Central memory CD4-positive, alpha-beta T cell (primary cell): ENCODE results near the gene RPS4Y2.

ENCODE experiments used
- DNase-seq: peaks from one replicate; pipeline ENCODE4 v3.0.0; 2022
- total RNA-seq, 3 experiments: gene quantifications; one replicate each; lab custom pipeline; 2026; lab: John Stamatoyannopoulos, UW

RPS4Y2 gene
- total RNA-seq: 0 to 0.11 (median 0) reads per million in 3 experiments

DNA sequence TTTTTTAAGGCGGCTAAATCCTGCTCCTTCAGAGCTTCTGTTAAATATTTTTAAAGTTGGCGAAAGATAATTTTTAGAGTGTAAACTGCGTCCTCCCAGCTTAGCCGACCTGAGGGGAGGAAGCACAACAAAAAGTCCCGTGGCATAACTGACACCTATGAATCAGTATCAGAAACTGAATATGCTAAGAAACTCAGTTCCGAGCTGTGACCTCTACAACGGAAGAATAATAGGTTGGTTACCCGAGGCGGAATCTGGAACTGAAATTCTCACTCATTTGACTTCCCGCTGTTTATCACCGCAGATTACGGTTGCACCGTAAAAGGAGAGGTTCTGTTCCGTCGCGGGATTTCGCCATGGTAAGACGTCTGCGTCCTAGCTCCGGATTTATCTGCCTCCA is at the start of gene RPS4Y2:
Gene RPS4Y2 (plus strand): TSS at position 301 of the 400 bp plus-strand sequence. CDS start 56 bp downstream, at position 357.
- no peak for DNase-seq

DNA sequence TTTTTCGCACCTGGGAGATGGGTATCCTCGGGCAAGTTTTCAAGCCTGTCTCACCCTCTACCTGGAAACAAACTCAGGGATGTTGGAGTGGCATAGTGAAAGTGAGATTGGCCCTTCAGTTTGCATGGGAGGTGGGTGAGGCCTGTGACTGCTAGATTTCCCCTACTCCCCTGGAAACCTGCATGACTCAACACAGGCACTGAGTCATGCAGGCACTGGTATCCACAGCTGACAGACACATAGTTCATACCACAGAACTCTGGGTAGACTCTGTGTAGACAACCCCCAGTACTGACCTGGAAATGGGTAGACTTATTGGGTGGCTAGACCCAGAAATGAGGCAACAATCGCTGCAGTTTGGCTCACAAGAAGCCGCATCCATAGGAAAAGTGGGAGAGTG is 41.5 kb upstream of the RPS4Y2 start:
- no peak for DNase-seq

DNA sequence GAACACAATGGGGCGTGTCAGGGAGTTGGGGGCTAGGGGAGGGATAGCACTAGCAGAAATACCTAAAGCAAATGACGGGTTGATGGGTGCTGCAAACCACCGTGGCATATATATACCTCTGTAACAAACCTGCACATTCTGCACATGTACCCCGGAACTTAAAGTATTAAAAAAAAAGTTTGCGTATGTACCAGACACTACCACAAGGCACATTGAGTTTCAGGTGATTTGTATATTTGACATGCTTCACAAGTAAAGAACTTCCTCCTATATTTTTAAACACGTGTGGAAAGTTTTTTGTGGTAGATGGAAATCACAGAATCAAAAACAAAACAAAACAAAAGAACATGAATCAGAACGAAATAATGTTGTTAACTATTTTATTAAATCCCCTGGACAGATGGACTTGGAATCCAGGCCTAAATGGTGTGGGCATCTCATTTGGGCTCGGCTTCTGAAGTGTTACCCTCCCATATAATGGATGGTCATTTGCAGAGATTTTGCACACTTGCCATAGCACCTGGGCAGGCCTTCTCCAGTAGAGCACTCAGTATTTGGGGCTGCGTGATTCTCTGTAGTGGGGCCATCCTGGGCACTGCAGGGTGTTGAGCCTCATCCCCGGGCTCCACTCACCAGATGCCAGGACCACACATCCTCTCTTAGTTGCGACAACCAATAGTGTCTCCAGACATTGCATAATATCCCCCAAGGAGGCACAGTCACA is 29.6 kb upstream of the RPS4Y2 start:
- no peak for DNase-seq

DNA sequence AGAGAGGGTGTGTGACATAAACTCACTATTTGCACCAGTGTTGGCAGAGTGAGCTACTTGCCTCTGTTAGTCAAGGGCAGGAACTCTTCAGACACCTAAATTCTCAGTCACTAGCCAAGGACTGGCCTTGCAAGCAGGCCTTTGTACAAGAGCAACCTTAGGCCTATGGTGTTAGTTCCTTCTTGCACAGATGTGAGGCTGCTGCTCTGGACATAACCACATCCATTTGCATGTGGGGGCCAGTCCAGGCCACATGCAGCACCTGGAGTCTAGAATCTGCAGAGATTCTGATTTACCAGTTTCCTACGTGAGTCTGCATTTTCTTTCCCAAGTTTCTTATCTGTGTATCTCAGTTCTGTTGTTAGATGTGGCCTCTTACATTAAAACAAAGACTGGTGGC is 20.7 kb upstream of the RPS4Y2 start:
- DNase-seq: no peak

DNA sequence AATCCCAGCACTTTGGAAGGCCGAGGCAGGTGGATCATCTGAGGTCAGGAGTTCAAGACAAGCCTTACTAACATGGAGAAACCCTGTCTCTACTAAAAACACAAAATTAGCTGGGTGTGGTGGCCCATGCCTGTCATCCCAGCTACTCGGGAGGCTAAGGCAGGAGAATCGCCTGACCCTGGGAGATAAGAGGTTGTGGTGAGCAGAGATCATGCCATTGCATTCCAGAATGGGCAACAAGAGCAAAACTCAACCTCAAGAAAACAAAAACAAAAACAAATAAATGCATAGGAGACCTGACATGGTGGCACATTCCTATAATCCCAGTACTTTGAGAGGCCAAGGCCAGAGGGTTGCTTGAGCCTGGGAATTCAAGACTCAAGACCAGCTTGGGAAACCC is 16.1 kb upstream of the RPS4Y2 start:
- DNase-seq: no peak

DNA sequence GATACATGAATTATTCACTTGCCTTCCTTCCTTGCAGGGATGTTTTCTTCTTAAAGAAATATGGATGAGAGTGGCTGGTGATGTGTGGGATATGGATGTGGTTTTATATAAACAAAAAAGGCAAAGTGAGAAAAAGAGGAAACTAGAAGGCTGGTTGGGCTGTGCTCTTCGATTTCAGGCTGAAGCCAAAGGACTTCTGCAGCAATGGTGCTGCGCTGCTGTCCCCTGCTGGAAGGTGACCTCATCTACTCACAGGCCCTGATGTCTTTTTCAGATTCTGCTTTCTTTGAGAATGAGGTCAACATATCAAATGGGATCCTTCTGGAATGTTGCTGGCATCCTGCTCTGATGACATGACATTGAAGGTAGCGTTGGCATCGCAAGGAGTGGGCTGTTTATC is 15.3 kb upstream of the RPS4Y2 start:
- no peak for DNase-seq

DNA sequence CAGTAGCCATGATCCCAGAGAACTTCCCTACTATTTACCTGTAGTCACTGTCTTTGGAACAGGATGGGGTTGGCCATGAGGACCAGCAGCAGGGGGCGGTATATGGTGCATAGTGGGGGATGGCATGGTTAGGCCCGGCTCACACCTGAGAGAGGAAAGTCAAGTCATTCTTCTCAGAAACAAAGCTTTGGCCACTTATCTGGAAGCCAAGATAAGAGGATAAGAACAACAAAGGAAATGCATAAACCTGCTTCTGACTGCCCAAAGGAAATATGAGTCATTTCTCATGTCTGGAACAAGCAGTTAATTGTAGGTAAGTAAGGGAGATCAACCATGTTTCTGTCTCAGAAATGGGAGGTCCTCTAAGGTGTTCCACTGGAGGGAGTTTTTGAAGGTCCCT is 10.8 kb upstream of the RPS4Y2 start:
- no peak for DNase-seq

DNA sequence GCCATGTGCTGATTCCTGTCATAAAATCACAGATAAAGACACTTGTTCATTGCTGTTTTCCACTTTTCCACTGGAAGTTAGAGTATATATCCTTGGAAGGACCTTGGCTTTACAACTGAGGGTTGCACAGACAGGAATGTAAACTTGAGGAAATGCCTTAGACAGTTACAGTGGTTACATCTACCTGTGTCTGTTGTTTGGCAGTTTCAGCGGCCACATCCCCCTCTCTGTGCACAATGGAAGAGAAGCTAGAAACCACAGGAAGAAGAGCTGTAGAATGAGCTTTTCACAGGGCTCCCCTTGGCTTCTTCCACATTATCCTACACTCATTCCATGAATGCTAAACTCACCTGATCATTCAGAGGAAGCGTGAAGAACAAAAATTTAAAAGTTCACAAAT is 9.0 kb upstream of the RPS4Y2 start:
- no peak for DNase-seq

DNA sequence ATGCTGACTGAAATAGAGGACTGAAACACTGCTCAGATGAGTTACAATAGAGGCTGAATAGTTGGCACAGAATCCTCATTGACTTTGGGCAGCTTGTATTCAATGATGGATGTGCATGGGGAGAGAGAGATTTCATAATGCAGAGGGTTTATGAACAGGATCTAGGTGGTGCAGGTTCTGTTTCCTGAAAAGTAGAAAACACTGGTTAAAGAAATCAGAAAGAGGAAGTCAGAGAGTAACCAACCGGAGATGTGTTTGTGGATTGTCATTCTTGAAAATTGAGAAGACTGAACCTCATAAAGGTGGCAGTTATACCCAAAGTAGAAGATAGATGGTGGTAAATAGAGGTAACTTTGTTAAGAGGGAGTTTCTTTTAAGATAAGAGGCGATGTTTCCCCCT is 8.0 kb downstream of the RPS4Y2 start:
- DNase-seq: no peak

DNA sequence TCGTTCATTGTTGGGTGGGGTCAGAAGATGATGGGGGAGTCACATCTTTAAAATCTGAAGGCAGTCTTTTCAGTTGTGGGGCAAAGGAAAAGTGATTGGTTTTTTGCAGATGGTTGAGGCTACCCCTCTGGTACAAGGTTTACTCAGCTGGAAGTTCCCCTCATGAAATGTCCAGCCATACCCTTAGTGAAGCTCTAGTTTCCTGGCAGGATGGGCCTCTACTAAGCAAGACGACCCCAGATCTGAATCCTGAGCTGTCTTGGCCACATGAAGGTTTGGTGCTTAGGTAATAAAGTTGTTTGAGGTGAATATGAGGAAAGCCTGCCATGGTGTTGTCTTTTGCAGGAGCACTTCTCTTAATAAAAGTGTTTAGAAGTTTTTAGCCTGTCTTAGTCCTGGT is 9.2 kb downstream of the RPS4Y2 start:
- DNase-seq: no peak

DNA sequence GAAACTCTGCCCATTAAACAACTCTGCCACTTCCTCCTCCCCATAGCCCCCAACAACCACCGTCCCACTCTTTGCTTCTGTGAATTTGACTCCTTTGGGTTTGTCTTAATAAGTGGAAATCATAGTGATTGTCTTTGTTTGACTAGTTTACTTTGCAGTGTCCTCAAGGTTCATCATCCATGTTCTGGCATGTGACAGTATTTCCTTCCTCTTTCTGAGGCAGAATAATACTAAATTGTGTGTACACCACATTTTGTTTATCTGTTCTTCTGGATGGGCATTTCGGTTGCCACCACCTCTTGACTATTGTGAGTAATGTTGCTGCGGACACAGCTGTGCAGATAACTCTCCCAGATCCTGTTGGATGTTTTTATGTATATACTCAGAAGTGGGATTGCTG is 14.8 kb downstream of the RPS4Y2 start:
- DNase-seq: no peak

DNA sequence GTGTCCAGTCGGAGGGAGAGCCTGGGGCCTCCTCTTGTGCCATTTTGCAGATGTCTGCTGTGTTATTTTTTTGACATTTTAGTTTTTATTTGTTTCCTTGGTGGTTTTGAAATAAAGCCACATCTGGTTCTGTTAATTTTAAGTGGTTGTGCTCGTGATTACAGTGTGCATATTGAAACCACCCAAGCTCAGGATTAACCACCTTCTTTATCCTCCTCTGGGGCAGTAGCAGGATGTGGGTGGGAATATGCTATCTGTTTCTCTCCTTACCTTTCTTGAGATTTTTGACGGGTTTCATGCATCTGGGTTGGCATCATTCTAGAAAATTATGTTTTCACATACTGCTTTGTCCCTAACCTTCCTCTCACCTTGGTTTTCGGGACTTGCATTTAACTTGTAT is 20.2 kb downstream of the RPS4Y2 start:
- DNase-seq: no peak

DNA sequence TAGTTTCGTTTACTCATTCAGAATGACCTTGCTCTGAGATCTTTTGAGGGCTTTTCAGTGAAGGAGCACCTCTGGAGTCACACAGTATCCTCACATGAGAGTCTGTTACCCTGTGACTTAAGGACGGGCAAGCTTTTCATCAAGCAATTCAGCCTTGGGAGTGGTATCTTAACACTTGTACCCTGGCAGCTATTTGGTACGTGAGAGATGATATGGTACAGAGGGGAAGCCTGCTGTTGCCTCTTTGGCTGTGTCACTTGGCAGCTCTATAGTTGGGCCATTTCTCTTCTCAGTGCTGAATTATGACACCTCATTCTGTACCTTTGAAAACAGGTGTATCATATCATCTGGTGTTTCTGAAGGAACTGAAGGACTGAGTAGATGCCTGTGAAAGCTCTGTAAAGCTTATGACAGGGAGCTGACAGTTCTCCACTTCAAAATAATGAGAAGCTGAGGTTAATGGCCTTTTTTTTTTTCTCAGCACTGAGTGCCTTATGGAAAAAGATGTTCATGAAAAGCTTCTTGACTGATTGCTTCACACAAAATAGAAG is 24.3 kb downstream of the RPS4Y2 start:
- no peak for DNase-seq

DNA sequence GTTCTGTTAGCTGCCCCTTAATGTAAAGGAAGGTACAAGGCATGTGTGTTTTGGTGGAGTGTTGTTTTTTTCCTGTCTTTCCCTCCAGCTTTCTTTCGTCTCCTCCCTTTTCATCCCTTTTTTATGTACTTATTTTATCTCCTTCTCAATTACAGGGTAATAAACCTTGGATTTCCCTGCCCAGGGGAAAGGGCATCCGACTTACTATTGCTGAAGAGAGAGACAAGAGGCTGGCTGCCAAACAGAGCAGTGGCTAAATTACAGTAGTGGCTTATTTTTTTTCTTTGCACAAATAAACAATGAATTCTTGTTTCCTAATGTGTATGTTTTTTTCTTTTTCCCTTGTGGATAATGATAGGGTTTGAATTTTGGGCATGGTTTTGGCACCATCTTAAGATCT is 24.9 kb downstream of the RPS4Y2 start:
- no peak for DNase-seq

DNA sequence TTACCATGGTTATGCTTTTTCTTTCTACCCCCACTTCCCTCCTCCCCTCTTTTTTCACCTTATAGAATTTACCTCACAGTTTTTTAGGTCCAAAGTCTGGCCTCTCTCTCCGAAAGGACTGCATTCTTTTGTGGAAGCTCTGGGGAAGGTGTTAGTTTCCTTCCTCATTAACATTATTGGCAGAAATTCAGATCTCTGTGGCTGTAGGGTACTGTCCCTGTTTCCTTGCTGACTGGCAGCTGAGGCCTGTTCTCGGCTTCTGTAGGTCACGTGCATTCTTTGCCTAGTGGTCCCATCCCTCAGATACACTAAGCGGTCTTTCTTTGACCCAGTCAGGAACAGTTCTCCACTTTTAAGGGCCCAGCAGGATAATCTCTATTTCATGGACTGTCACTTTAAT is 25.5 kb downstream of the RPS4Y2 start:
- no peak for DNase-seq

DNA sequence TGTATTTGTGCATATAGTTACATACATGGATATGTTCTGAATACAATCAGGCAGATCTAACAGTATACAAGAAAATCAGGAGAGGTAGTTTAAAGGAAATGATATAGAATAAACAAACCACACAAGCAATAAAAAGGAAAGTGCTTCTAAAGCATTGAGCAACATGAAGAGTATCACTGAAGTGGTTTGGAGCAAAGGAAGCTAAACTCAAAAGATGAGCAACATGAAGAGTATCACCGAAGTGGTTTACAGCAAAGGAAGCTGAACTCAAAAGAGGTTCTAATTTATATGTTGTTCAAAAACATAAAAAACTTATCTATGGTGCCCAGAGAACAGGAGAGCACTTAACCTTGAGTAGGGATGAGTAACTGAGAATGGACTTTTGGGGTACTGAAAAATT is 29.1 kb downstream of the RPS4Y2 start:
- DNase-seq: no peak

DNA sequence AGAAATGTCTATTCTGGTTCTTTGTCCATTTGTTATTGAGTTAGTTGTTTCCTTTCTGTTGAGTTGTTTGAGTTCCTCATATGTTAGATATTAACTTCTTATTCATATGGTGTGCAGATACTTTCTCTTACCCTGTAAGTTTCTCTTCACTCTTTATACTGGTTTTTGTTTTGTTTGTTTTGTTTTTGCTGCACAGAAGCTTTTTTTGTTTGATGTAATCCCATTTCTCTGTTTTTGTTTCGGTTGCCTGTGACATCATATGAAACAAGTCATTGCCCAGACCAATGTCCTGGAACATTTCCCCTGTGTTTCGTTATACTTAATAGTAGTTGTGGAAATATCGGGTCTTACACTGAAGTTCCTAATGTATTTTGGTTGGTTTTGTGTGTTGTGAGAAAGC is 31.2 kb downstream of the RPS4Y2 start:
- no peak for DNase-seq

DNA sequence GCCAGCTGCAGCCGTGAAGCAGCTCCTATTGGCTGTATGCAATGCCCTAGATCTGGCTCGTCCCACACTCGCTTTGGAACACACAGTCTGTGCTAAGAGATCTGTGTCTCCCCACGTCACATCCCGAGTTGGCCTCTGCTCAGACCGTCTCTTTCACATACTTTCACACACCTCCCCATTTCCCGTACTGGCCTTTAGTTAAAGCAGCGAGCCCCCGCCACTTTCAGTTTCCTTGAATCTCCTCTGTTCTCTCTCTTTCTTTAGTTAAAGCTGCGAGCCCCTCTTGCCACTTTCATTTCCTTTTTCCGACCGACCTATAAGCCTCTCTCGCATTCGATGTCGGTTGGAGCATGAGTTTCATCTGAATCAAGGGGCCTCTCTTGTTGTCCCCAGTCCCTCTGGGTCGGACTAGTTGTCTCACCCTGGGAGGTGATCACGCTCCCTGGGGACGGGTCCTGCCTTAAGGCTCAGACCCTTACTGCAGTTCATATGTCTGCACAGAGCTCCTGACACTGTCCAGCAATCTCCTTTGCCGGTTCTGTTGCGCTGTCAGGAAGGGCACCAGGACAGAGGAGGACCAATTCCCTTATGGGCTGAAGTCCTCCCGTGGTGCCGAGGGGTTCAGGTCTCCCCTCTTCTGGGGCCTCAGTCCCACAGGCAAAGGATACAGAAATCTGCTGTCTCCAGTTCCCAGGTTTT is 42.6 kb downstream of the RPS4Y2 start:
- DNase-seq: no peak

DNA sequence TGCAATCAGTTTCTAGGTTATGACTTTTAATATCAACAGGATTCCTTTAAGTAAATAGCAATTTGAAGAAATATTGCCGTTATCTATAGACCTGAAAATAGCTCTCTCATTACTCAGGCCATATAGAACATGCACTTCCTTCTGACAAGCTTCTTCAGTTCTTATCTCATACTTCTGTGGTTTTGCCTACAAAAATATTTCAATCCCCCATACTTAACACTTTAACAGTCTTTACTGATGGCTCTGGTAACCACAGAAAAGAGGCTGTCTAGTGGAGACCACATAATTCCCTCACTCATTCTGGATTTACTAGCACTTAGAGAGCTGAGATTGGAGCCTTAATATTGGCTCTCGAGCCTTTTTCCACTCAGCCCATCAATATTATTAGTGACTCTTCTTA is 46.8 kb downstream of the RPS4Y2 start:
- DNase-seq: no peak

DNA sequence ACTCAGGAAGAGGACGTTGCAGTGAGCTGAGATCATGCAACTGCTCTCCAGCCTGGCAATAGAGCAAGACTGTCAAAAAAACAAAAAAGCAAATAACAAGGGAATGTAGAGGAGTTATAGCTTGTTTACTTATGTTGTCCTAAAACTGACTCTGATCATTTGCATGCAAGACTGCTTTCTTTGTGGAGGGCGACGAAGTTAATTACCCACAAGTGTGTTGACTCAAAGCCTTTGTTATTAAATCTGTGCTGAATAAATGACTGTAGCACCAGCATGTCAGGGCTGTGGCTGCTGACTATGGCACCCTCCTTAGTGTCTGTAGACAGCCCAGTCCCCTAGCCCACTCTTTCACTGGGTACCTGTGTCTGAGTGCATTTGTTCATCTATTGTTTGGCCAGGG is 50.3 kb downstream of the RPS4Y2 start:
- no peak for DNase-seq

DNA sequence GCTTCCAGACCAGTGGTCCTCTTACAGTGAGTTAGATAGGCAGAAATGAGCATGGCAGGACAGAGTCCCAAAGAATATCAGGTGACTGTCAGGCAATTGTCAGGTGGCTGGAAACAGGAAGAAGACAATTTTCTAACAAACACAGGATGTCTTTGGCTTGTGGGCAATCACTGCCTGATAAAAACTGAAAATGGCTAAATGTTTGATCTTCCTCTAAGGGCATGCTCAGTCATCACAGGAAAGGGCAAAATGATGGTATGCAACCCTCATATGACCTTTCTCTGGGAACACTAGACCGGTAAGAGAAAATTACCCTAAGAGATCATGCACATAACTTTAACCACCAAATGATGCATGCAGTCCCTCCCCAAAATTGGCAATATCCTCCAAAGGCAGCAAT is 57.6 kb downstream of the RPS4Y2 start:
- DNase-seq: no peak

DNA sequence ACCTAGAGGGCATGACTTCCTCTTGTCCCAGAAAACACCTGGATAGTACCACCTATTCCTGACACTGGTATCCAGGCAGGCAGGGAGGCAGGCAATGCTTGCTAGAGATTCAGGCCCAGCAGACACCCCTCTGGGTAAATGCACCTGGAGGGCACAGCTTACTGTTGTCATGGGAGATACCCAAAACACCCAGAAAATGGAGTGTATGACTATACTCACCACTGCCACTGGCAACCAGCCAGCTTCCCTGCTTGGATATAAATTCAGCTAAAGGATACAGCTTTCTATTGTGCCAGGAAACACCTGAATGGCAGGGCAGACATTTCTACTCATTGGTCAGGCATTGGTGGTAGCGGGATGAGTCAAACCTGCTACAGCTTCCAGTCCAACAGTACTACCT is 58.9 kb downstream of the RPS4Y2 start:
- no peak for DNase-seq

DNA sequence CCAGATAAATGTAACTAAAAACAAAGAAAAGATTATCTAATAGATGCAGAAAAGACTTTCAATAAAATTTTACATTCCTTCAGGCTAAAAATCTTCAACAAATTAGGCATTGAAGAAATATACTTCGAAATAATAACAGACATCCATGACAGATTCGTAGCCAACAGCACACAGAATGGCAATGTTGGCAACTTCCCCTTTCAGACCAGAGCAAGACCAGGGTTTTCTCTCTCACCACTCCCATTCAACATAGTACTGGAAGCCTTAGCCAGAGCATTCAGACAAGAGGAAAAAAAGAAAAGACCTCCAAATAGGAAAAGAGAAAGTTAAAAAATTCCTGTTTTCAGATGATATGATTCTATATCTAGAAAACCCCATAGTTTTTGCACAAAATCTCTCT is 61.2 kb downstream of the RPS4Y2 start:
- no peak for DNase-seq
